PC-9 (cell line): ENCODE data around the gene PYGB. TPM values are rescaled to one million over a fixed set of nuclear protein-coding genes. Genes with fewer than 3 reads are reported as not detected.

Experiments
- BruUV-seq: library from RNA; stranded (reverse); fragments of 400-500 nt; replicated peaks from 2 replicates; lab custom pipeline; 2021; lab: Mats Ljungman, UMichigan
- CTCF ChIA-PET: fragments of 300-600 bp; sonication (Branson Sonifier 250); formaldehyde crosslinking; loops from one replicate; lab custom pipeline; 2022; ENCODE audit warnings: antibody characterized with exemption; lab: Charles Lee
- POLR2A ChIA-PET: fragments of 300-600 bp; sonication (Branson Sonifier 250); formaldehyde crosslinking; loops from one replicate; lab custom pipeline; 2022; ENCODE audit warnings: antibody characterized with exemption; ENCODE audit not compliant: unreplicated experiment; lab: Charles Lee
- DNase-seq, 2 experiments: peaks; one replicate each; pipeline versions ENCODE4 v3.0.0 to v3.0.0-alpha.2; 2015 to 2022; ENCODE audit warnings: mixed read lengths in 1 of 2
- H2AFZ ChIP-seq: fragments of 200-600 bp; sonication (generic); 2 replicates; pipeline ENCODE4 v1.8.1; 2017; ENCODE audit warnings: antibody characterized with exemption
- H3F3A ChIP-seq: fragments of 200-600 bp; sonication (generic); 2 replicates; pipeline ENCODE4 v1.8.1; 2017; ENCODE audit warnings: antibody characterized with exemption, mild to moderate bottlenecking, low read depth; ENCODE audit not compliant: insufficient read depth
- H3K27ac ChIP-seq: fragments of 200-600 bp; sonication (generic); 2 replicates; pipeline ENCODE4 v1.6.1; 2016; ENCODE audit warnings: mixed run types
- H3K27me3 ChIP-seq: fragments of 200-600 bp; sonication (generic); 2 replicates; pipeline ENCODE4 v1.6.1; 2016; ENCODE audit warnings: low read depth, mixed run types; ENCODE audit not compliant: insufficient read depth
- H3K36me3 ChIP-seq: fragments of 200-600 bp; sonication (generic); 2 replicates; pipeline ENCODE4 v1.6.1; 2016; ENCODE audit warnings: low read depth, mixed run types
- H3K4me1 ChIP-seq: fragments of 200-600 bp; sonication (generic); replicated peaks from 2 replicates; pipeline ENCODE4 v1.6.1; 2016; ENCODE audit warnings: mixed run types; ENCODE audit not compliant: insufficient read depth
- H3K4me2 ChIP-seq: fragments of 200-600 bp; sonication (generic); 2 replicates; pipeline ENCODE4 v1.6.1; 2017; ENCODE audit warnings: mixed run types
- H3K4me3 ChIP-seq: fragments of 200-600 bp; sonication (generic); 2 replicates; pipeline ENCODE4 v1.6.1; 2016; ENCODE audit warnings: mixed run types
- H3K79me2 ChIP-seq: fragments of 200-600 bp; sonication (generic); 2 replicates; pipeline ENCODE4 v1.6.1; 2017; ENCODE audit warnings: low read depth, mixed run types
- H3K9me2 ChIP-seq: fragments of 200-600 bp; sonication (generic); 2 replicates; pipeline ENCODE4 v1.8.1; 2017; ENCODE audit warnings: mild to moderate bottlenecking; ENCODE audit not compliant: insufficient read depth
- H3K9me3 ChIP-seq: fragments of 200-600 bp; sonication (generic); 2 replicates; pipeline ENCODE4 v1.8.1; 2016; ENCODE audit warnings: low read depth; ENCODE audit not compliant: insufficient read depth
- H4K20me1 ChIP-seq: fragments of 200-600 bp; sonication (generic); 2 replicates; pipeline ENCODE4 v1.8.1; 2017; ENCODE audit not compliant: insufficient read depth
- EZH2 ChIP-seq: fragments of 200-600 bp; sonication (generic); IDR thresholded peaks from 2 replicates; pipeline ENCODE4 v1.8.0; 2017; ENCODE audit warnings: antibody characterized with exemption, low read depth
- intact Hi-C: fragments of 100-400 bp; cut with micrococcal nuclease; formaldehyde crosslinking; loops from one replicate; pipeline ENCODE4 v1.10.0; 2022; ENCODE audit not compliant: unreplicated experiment
- total RNA-seq: library from RNA; stranded (reverse); gene quantifications from 2 replicates; pipeline ENCODE4 v1.2.3, GENCODE V29; 2021
- TF ChIP-seq, protein P1 (sequence below): fragments of 200-600 bp; sonication (generic); conservative IDR thresholded peaks from 2 replicates; pipeline ENCODE4 v1.6.1; 2017; ENCODE audit warnings: mixed run types, antibody characterized with exemption, mild to moderate bottlenecking, moderate library complexity

The PYGB gene
- total RNA-seq, 1 experiment from 2014 or later, result 133 TPM

DNA sequence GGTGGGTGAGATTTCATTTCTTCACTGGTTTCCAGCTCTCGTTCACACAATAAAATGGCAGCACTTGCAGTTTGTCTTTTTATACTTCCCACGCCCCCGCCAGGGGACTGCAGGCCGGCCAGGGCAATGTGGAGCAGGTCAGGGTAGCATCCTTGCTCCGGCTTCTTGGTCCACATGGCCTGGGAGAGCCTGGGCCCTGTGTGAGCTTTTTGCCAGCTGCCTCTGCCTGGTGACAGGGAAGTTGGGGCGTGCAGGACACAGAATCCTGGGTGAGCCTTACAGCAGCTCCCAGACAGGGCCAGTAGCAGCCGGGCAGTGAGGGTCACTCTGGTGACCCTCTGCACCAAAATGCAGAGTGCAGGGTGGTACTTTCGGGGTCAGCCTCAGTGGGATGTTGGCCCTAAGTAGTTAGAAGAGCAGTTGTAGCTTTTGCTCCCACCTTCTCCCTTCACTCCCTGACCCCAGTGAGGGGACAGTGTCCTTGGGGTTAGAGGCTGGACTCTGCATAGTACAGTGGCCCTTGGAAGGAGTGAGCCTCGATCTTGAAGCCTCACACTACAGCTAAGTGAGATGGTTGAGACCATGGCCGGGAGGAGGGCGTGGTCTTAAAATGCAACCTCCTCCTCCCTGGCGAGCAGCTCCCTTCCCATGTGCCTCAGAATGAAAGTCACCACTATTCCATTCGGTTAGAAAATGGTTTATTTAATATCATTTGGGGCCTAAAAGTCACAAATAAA lies 23.8 kb downstream of the PYGB start:
- intact Hi-C loops, result no loop called here
- Histone ChIP-seq H3F3A (no peaks in the 10 kb centered on the region), H3K79me2 (peaks cover 17% of the 10 kb centered on the region), H3K4me2 (no peak overlapping the region), H3K4me3 (no peak overlapping the region), H3K36me3 (peaks cover 23% of the 10 kb centered on the region), H3K9me2 (no peaks in the 10 kb centered on the region), H3K27ac (no peak overlapping the region), H4K20me1 (peaks cover 49% of the 10 kb centered on the region), H2AFZ (no peak overlapping the region), H3K27me3 (no peaks in the 10 kb centered on the region), H3K4me1 (no peaks in the 10 kb centered on the region), H3K9me3 (no peaks in the 10 kb centered on the region)
- ChIA-PET POLR2A (no interaction called here), CTCF (no interaction called here)
- TF ChIP-seq EZH2, result no peak
- TF ChIP-seq, protein P1, sequence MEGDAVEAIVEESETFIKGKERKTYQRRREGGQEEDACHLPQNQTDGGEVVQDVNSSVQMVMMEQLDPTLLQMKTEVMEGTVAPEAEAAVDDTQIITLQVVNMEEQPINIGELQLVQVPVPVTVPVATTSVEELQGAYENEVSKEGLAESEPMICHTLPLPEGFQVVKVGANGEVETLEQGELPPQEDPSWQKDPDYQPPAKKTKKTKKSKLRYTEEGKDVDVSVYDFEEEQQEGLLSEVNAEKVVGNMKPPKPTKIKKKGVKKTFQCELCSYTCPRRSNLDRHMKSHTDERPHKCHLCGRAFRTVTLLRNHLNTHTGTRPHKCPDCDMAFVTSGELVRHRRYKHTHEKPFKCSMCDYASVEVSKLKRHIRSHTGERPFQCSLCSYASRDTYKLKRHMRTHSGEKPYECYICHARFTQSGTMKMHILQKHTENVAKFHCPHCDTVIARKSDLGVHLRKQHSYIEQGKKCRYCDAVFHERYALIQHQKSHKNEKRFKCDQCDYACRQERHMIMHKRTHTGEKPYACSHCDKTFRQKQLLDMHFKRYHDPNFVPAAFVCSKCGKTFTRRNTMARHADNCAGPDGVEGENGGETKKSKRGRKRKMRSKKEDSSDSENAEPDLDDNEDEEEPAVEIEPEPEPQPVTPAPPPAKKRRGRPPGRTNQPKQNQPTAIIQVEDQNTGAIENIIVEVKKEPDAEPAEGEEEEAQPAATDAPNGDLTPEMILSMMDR, result no peak
- BruUV-seq, result no TSS peak
- DNase-seq, result no peak

GRCh38 chr20:25272223-25273000 lies 24.5 kb downstream of the PYGB start:
- no peaks in the 10 kb centered on the region for H3K27me3 ChIP-seq
- no peak overlapping the region for H3K4me3 ChIP-seq
- peaks cover 23% of the 10 kb centered on the region for H3K36me3 ChIP-seq
- H4K20me1 ChIP-seq, result peaks cover 42% of the 10 kb centered on the region
- TF ChIP-seq EZH2, result no peak
- TF ChIP-seq, protein P1, result no peak
- H3K4me2 ChIP-seq, result no peak overlapping the region
- ChIA-PET POLR2A (interaction anchor here (0.6 kb wide), 1 partner anchor 934 kb away, joined by 3 read pairs; no protein-coding TSS in a partner anchor), CTCF (no interaction called here)
- peaks cover 11% of the 10 kb centered on the region for H3K79me2 ChIP-seq
- no peaks in the 10 kb centered on the region for H3K4me1 ChIP-seq
- H2AFZ ChIP-seq, result no peak overlapping the region
- H3F3A ChIP-seq, result no peaks in the 10 kb centered on the region
- intact Hi-C loops, result no loop called here
- H3K27ac ChIP-seq, result no peak overlapping the region
- H3K9me3 ChIP-seq, result no peaks in the 10 kb centered on the region
- BruUV-seq, result no TSS peak
- no peaks in the 10 kb centered on the region for H3K9me2 ChIP-seq
- DNase-seq, result no peak

GRCh38 chr20:25273046-25273445 lies 25.2 kb downstream of the PYGB start:
- H3F3A ChIP-seq, result no peaks in the 10 kb centered on the region
- H3K4me3 ChIP-seq, result no peak overlapping the region
- no TSS peak for BruUV-seq
- no peaks in the 10 kb centered on the region for H3K9me3 ChIP-seq
- POLR2A ChIA-PET, result interaction anchor here (0.6 kb wide), 1 partner anchor 934 kb away, joined by 3 read pairs; no protein-coding TSS in a partner anchor
- H4K20me1 ChIP-seq, result peaks cover 36% of the 10 kb centered on the region
- intact Hi-C loops, result no loop called here
- H3K4me2 ChIP-seq, result no peak overlapping the region
- H3K27ac ChIP-seq, result no peak overlapping the region
- peaks cover 10% of the 10 kb centered on the region for H3K79me2 ChIP-seq
- no peaks in the 10 kb centered on the region for H3K9me2 ChIP-seq
- TF ChIP-seq EZH2, result no peak
- TF ChIP-seq, protein P1, result no peak
- H2AFZ ChIP-seq, result no peak overlapping the region
- no peaks in the 10 kb centered on the region for H3K4me1 ChIP-seq
- no peak for DNase-seq
- H3K27me3 ChIP-seq, result no peaks in the 10 kb centered on the region
- CTCF ChIA-PET, result no interaction called here
- H3K36me3 ChIP-seq, result peaks cover 26% of the 10 kb centered on the region
